Mucosa of descending colon (tissue), 3 donors: ENCODE results near the gene PPP1R3G. TPM values are rescaled to one million over a fixed set of nuclear protein-coding genes. Genes with fewer than 3 reads are reported as not detected.

Experiments
- ATAC-seq: fragments of 200-7000 bp; cut with Tn5 transposase; one replicate; pipeline ENCODE4 v1.9.1; 2020; ENCODE audit warnings: mild to moderate bottlenecking, moderate library complexity
- DNase-seq, 3 donors: peaks; one replicate each; pipeline ENCODE4 v3.0.0-alpha.2; 2020
- H3K36me3 ChIP-seq: fragments of 200-600 bp; one replicate; pipeline ENCODE4 v1.8.0; 2021; ENCODE audit warnings: low read depth, mild to moderate bottlenecking
- H3K4me1 ChIP-seq: fragments of 200-600 bp; one replicate; pipeline ENCODE4 v1.8.0; 2021; ENCODE audit warnings: low read depth, mild to moderate bottlenecking
- H3K4me3 ChIP-seq: fragments of 200-600 bp; one replicate; pipeline ENCODE4 v1.8.0; 2021; ENCODE audit warnings: mild to moderate bottlenecking
- H3K9me3 ChIP-seq: fragments of 200-600 bp; one replicate; pipeline ENCODE4 v1.8.0; 2021; ENCODE audit warnings: mild to moderate bottlenecking
- CTCF ChIP-seq: fragments of 200-600 bp; IDR thresholded peaks from one replicate; pipeline ENCODE4 v1.8.0; 2022; ENCODE audit warnings: antibody characterized with exemption, mild to moderate bottlenecking
- intact Hi-C, 2 donors: fragments of 100-400 bp; cut with DNase I in 1 of 2; cut with micrococcal nuclease in 1 of 2; formaldehyde crosslinking; loops; one replicate each; pipeline versions ENCODE4 v1.11.0 to v1.11.1; 2022; cut with DNase I, micrococcal nuclease
- total RNA-seq, 3 donors: library from RNA; stranded (reverse); fragmentation: NEBNext Ultra II Directional in 2 of 3; extraction: Animal tissue kit (Norgen Biotek cat#: 25700) in 2 of 3; gene quantifications; one replicate each; pipeline versions ENCODE4 v1.2.1 to v1.2.4, GENCODE V29; 2021 to 2023
- donor health status: DM: no; HTN: no; CAD: no; lungs with moderate emphysema.
- donor health status: DM: no; HTN: no; CAD: no.
- donor health status: DM: no; HTN: yes; CAD: no.

PPP1R3G gene
- total RNA-seq, 3 donors from 2014 or later, result 0.46 to 2.8 (median 0.55) TPM

DNA sequence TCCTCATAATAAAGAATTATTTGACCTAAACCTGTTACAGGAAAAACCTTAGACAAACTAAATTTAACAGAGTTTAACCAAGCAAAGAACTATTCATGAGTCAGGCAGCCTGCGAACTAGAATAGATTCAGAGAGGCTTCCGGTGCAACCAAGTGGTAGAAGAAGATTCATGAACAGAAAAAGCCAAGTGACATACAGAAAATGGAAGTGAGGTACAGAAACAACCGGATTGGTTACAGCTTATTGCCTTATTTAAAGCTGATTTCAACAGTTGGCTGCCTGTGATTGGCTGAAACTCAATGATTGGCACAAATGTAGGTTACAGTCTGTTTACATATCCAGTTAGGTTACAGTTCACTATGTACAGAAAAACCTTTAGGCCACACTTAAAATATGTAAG, 10.1 kb downstream of the PPP1R3G start:
- Histone ChIP-seq H3K9me3 (no peaks in the 10 kb centered on the region), H3K4me3 (no peak overlapping the region), H3K4me1 (no peaks in the 10 kb centered on the region), H3K36me3 (no peaks in the 10 kb centered on the region)
- no peak for ATAC-seq
- intact Hi-C loops, result no loop called here
- no peak for DNase-seq
- no peak for TF ChIP-seq CTCF

DNA sequence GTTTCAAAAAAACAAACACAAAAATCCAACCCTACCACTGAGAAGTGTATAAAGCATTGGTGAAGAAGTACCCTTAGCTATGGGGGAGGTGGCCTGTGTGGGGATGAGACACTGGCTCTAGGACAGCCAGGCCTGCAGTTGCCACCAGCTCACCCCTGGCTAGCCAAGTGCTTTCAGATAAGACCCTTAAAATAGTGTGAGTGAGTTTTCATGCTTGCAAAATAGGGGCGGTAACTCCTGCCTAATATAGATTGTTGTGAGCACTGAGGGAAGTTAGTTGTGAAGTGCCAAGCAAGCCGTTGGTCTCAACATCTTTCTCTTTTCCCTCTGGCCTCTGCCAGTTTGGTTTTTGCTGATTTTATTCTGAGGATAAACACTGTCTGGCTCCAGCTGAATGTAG, 11.3 kb downstream of the PPP1R3G start:
- TF ChIP-seq CTCF, result no peak

DNA sequence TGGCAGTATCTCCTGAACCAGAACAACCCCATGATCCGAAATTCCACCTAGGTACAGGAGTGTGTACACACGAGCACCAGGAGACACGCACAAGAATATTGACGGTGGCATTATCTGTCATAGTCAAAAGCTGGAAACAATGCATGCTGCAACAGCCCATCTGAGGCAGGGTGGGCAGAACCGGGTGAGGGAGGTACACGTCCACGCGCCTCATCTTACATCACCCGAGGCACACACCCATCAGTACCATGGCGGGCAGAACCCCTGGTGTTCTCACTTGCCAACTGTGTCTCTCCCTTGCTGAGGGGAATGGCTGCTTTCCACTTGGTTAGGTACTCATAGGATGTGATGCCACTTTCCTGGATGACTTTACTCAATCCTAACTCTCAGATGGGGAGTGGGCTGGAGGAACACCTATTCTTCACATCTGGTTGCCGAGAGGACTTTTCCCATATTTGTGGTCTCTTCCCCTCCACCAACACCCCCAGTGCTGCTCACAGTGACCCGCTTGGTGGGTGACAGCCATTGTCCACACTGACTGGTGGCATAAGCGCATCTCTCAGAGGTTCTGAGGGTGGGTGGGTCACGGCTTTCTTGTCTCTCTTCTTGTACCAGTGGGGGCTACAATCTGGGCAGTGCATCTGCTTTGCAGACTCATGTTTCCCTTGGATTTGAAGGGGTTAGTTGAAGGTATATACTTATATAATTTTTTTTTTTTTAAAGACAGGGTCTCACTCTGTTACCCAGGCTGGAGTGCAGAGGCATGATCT, 13.5 kb downstream of the PPP1R3G start:
- H3K36me3 ChIP-seq, result no peaks in the 10 kb centered on the region
- H3K9me3 ChIP-seq, result no peaks in the 10 kb centered on the region
- intact Hi-C loops, result no loop called here
- H3K4me1 ChIP-seq, result no peaks in the 10 kb centered on the region
- no peak for DNase-seq
- TF ChIP-seq CTCF, result no peak
- ATAC-seq, result no peak
- H3K4me3 ChIP-seq, result no peak overlapping the region

More for the DNA sequence above, 11.3 kb downstream of the PPP1R3G start:
- DNase-seq, result no peak
- Histone ChIP-seq H3K4me1 (no peaks in the 10 kb centered on the region), H3K36me3 (no peaks in the 10 kb centered on the region), H3K4me3 (no peak overlapping the region), H3K9me3 (no peaks in the 10 kb centered on the region)
- no peak for ATAC-seq
- intact Hi-C loops, result no loop called here

GRCh38 chr6:5099537-5099936, 14.4 kb downstream of the PPP1R3G start:
- no peaks in the 10 kb centered on the region for H3K9me3 ChIP-seq
- no peaks in the 10 kb centered on the region for H3K4me1 ChIP-seq
- TF ChIP-seq CTCF, result no peak
- peak; percentile 27 for ATAC-seq
- intact Hi-C loops, result no loop called here
- H3K4me3 ChIP-seq, result no peak overlapping the region
- no peak for DNase-seq
- H3K36me3 ChIP-seq, result no peaks in the 10 kb centered on the region

- DNase-seq (no peak), ATAC-seq (no peak)
- Histone ChIP-seq H3K4me1 (no peaks in the 10 kb centered on the region), H3K9me3 (no peaks in the 10 kb centered on the region), H3K36me3 (no peaks in the 10 kb centered on the region), H3K4me3 (no peak overlapping the region)
- TF ChIP-seq CTCF, result no peak
- intact Hi-C loops, result no loop called here
Measured at GRCh38 chr6:5100806-5101205, 15.7 kb downstream of the PPP1R3G start.
